Nephron (organoid): ENCODE measurements around the gene FOXE3.

ENCODE experiments used
- H3K27ac Mint-ChIP-seq, 3 experiments: 2 replicates each; pipeline ENCODE4 v1.8.0; 2020; ENCODE audit warnings: mixed read lengths in 3 of 3, mild to moderate bottlenecking in 2 of 3, moderate library complexity in 1 of 3
- H3K27me3 Mint-ChIP-seq: 2 replicates; pipeline ENCODE4 v1.8.0; 2021; ENCODE audit warnings: low read depth, mild to moderate bottlenecking, moderate library complexity, mixed read lengths
- H3K36me3 Mint-ChIP-seq: 2 replicates; pipeline ENCODE4 v1.8.0; 2020; ENCODE audit warnings: low read depth, mixed read lengths
- H3K4me1 Mint-ChIP-seq: 2 replicates; pipeline ENCODE4 v1.8.0; 2020; ENCODE audit warnings: mixed read lengths
- H3K4me3 Mint-ChIP-seq, 3 experiments: 2 replicates each; pipeline ENCODE4 v1.8.0; 2020; ENCODE audit warnings: mild to moderate bottlenecking in 3 of 3, mixed read lengths in 3 of 3, moderate library complexity in 2 of 3
- H3K9me3 Mint-ChIP-seq: 2 replicates; pipeline ENCODE4 v1.8.0; 2020; ENCODE audit warnings: mixed read lengths
- TF ChIP-seq, protein P1 (sequence below), 3 experiments: fragments of 200-600 bp; sonication (generic); IDR thresholded peaks; one replicate each; pipeline ENCODE4 v1.5.0; 2021; ENCODE audit warnings: antibody characterized with exemption in 3 of 3; ENCODE audit not compliant: unreplicated experiment in 3 of 3

The FOXE3 gene

DNA sequence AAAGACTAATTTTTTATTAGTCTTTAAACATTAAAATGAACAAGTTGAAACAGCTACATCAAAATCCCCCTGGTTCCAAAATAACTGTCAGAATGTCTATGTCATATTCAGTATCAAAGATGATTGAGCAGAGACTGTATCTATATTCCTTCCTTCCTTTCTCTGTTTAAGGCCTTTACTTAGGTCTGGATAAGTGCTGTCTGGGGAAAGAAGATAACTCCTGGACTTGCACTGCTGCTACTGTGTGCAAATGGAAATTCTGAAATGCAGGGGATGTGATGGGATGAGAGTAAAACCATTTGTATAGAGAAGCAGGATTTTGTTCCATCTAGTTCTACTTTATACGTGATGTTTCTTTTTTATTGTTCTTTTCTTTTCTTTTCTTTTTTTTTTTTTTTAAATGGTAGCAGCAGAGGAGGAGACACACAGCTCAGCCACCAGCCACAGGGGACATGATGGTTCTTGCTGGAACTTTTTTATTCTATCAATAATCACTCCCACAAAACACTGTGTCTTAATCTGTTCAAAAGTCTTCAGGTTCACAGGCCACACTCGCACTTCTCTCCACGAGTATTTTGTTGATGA lies 33.6 kb upstream of the FOXE3 start:
- H3K4me3 Mint-ChIP-seq = no peak overlapping the region
- peaks cover 10% of the 10 kb centered on the region for H3K4me1 Mint-ChIP-seq
- no peaks in the 10 kb centered on the region for H3K9me3 Mint-ChIP-seq
- peaks cover 29% of the 10 kb centered on the region for H3K36me3 Mint-ChIP-seq
- TF ChIP-seq, protein P1, sequence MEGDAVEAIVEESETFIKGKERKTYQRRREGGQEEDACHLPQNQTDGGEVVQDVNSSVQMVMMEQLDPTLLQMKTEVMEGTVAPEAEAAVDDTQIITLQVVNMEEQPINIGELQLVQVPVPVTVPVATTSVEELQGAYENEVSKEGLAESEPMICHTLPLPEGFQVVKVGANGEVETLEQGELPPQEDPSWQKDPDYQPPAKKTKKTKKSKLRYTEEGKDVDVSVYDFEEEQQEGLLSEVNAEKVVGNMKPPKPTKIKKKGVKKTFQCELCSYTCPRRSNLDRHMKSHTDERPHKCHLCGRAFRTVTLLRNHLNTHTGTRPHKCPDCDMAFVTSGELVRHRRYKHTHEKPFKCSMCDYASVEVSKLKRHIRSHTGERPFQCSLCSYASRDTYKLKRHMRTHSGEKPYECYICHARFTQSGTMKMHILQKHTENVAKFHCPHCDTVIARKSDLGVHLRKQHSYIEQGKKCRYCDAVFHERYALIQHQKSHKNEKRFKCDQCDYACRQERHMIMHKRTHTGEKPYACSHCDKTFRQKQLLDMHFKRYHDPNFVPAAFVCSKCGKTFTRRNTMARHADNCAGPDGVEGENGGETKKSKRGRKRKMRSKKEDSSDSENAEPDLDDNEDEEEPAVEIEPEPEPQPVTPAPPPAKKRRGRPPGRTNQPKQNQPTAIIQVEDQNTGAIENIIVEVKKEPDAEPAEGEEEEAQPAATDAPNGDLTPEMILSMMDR (IDR thresholded peaks at IDR 0.05; ENCODE audit: unreplicated experiment in 3 of 3) = no peak
- peaks cover 3% of the 10 kb centered on the region for H3K27me3 Mint-ChIP-seq
- no peak overlapping the region for H3K27ac Mint-ChIP-seq

DNA sequence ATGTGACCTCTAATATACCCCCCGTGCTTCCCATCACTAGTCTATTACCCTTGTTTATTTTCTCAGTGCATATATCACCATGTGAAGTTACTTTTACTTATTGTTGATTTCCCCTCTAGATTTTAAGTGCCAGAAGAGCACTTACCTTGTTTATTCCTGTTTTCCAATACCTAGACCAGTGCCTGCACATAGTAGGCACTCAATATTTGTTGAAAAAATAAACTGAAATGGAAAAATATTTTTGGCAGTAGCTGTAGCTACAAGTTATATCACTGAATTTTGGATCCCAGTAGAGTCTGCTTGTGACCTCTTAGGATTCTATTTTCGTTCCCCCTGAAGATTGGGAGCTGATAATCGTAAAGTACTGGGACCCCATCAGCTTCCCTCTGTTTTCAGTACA lies 32.0 kb upstream of the FOXE3 start:
- peaks cover 7% of the 10 kb centered on the region for H3K27me3 Mint-ChIP-seq
- no peak overlapping the region for H3K4me3 Mint-ChIP-seq
- no peaks in the 10 kb centered on the region for H3K9me3 Mint-ChIP-seq
- peaks cover 21% of the 10 kb centered on the region for H3K4me1 Mint-ChIP-seq
- peaks cover 25% of the 10 kb centered on the region for H3K36me3 Mint-ChIP-seq
- TF ChIP-seq, protein P1 (IDR thresholded peaks at IDR 0.05; ENCODE audit: unreplicated experiment in 3 of 3) = no peak
- no peak overlapping the region for H3K27ac Mint-ChIP-seq

DNA sequence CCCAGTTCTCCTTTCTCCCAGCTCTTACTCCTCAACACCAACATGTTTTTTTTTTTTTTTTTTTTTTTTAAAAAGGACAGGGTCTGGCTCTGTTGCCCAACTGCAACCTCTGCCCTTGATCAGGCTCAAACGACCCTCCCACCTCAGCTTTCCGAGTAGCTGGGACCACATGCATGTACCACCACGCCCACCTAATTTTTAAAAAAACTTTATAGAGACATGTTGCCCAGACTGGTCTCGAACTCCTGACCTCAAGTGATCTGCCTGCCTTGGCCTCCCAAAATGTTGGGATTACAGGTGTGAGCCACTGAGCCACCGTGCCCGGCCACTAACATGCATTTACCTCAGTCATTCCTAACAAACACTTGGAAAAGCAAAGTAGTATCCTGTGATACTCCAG lies 31.1 kb upstream of the FOXE3 start:
- H3K27me3 Mint-ChIP-seq = peaks cover 7% of the 10 kb centered on the region
- H3K27ac Mint-ChIP-seq = no peak overlapping the region
- no peak overlapping the region for H3K4me3 Mint-ChIP-seq
- TF ChIP-seq, protein P1 (IDR thresholded peaks at IDR 0.05; ENCODE audit: unreplicated experiment in 3 of 3) = no peak
- no peaks in the 10 kb centered on the region for H3K9me3 Mint-ChIP-seq
- peaks cover 18% of the 10 kb centered on the region for H3K36me3 Mint-ChIP-seq
- peaks cover 15% of the 10 kb centered on the region for H3K4me1 Mint-ChIP-seq

DNA sequence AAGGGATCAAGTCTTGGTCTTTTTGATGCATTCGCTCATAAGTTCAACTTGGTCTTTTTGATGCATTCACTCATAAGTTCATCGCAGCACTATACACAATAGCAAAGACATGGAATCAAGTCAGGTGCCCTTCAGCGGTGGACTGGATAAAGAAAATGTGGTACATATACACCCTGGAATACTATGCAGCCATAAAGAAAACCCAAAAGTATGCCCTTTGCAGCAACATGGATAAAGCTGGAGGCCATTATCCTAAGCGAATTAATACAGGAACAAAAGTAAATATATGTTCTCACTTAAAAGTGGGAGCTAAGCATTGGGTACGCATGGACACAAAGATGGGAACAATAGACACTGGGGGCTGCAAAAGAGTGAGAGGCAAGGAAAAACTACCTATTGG lies 29.8 kb upstream of the FOXE3 start:
- Mint-ChIP-seq H3K4me3 (no peak overlapping the region), H3K4me1 (peaks cover 15% of the 10 kb centered on the region), H3K9me3 (no peaks in the 10 kb centered on the region), H3K27ac (no peak overlapping the region), H3K36me3 (peaks cover 13% of the 10 kb centered on the region), H3K27me3 (peaks cover 17% of the 10 kb centered on the region)
- TF ChIP-seq, protein P1 (IDR thresholded peaks at IDR 0.05; ENCODE audit: unreplicated experiment in 3 of 3) = no peak

DNA sequence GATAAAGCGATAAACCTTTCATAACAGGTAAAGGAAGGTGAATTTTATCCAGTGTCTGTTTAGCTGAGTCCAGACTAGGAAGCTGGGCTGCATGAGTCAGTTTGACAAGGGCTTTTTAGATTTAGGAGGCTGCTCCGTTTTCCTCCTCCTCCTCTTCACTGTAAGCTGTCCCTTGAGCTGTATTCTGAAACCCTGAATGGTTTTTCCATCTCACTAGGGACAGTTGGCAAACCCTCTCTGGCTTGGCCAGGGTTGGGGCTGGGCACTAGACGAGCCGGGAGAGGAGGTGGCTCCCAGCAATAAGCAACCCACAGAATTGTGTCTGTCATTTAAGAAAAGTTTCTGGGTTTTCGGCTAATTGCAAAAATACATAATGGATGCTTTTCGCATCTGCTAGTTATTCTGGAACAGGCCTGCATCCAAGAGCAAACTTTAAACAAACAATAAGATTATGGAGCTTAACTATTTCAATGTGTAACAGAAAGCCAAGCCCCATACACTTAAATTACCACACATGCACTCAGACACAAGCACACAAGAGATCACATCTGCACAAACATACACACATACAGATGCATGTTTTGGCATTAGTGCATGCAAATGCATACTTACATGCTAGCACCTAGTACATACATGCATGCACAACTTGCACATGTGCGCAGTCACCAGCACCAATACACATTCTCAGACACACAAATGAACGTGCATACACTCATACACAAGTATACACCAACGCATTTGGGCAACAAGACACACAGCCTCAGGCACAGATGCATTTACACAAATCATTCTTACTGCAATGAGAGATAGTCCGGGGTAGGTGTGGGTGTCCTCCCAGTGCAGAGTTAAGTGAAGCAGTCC lies 27.8 kb upstream of the FOXE3 start:
- peaks cover 35% of the 10 kb centered on the region for H3K27me3 Mint-ChIP-seq
- peak overlapping the region in 1 of 3 experiments; percentile 13 for H3K4me3 Mint-ChIP-seq
- H3K36me3 Mint-ChIP-seq = peaks cover 7% of the 10 kb centered on the region
- peaks cover 19% of the 10 kb centered on the region for H3K4me1 Mint-ChIP-seq
- TF ChIP-seq, protein P1 (IDR thresholded peaks at IDR 0.05; ENCODE audit: unreplicated experiment in 3 of 3) = no peak
- no peaks in the 10 kb centered on the region for H3K9me3 Mint-ChIP-seq
- H3K27ac Mint-ChIP-seq = peak overlapping the region in 2 of 3 experiments; percentile 16 to 53
